Forelimb muscle (tissue), 1 donor: ENCODE data around the gene ADGRG6. TPM values are rescaled to one million over a fixed set of nuclear protein-coding genes. Genes with fewer than 3 reads are reported as not detected.
"Not testable (repeated sequence)": the region's sequence is repeated elsewhere in the genome, so short reads cannot be mapped to it uniquely, and the experiment has no call there.

Experiments used
- DNase-seq: peaks from one replicate; pipeline ENCODE4 v3.0.0-alpha.2; 2013; ENCODE audit warnings: low read depth
- polyA plus RNA-seq: library from polyadenylated mRNA; unstranded; fragments of 120-200 nt; gene quantifications from one replicate; pipeline ENCODE4 v1.2.1, GENCODE V29; 2013; ENCODE audit not compliant: insufficient read length

Gene ADGRG6
- polyA plus RNA-seq, 1 donor = 11.2 TPM

DNA sequence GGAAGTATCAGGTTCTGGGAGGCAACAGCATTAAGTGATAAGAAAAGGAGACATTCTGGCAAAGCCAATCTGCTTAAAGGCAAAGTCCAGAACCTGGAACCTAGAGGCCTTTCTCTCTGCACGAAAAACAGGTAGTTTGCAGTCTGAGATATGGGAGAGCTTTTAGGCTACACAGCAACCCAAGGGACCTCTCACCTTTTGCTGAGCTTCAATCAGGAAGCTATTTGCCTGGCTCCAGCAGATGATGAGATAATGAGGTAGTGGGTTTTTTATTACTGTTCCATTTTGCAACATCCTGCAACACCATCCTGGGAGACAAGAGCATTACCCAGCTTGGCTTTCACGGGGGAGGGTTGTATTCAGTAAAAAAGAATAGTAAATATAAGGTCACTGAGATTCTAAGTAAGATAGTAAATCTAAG is 143.1 kb downstream of the ADGRG6 start:
- DNase-seq = no peak

- no peak for DNase-seq
These were observed 144.4 kb downstream of the ADGRG6 start for GRCh38 chr6:142446168-142446567.

DNA sequence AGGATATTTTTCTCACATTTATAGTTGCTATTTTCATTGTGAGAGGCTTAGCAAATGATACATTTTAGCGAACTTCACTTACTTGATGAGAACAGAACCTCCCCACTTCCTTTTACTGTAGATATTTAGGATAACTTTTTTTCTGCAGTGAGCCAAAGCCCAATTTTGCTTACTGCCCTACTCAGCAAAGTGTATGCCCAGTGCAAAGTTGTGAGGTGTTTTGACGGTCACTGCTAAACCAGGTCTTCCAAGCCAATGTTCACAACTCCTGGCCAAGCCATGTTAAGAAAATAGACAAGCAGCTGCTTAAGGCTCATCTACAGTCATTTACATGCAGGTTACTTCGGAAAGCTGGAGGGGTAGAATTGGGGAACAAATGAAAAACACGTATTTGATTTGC is 144.8 kb downstream of the ADGRG6 start:
- DNase-seq = no peak

DNA sequence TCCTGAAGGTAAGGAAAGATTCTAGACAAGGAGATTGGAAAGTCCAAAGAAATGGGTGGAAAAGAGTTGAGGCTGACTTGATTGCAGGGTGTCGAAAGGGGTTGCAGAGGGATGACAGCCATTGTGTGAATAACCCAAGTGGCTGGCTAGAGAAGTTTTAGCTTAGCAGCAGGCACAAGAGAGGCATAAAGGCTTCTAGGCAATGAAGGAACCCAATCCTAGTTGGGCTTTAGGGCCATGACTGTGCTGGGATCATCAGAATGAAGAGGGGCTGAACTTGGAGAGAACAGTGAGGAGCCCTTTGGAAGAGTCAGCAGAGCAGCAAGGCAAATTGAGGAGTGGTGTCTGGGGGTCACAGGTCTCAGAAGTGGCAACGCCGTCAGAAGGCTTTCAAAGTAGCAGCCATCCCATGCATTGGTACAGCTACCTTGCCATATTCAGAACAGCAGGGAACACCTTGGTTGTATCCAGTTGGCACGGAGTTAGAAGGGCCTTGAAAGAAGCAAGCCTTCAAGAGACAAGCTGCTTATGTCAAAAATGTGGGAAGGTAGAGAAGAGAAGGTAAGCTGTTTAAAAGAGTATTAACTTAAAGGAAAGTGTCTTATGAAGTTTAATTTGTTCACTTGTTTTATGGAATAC is 146.4 kb downstream of the ADGRG6 start:
- no peak for DNase-seq

GRCh38 chr6:142450856-142451255 is 149.0 kb downstream of the ADGRG6 start:
- DNase-seq = not testable (repeated sequence)

GRCh38 chr6:142452993-142453392 is 151.2 kb downstream of the ADGRG6 start:
- no peak for DNase-seq

DNA sequence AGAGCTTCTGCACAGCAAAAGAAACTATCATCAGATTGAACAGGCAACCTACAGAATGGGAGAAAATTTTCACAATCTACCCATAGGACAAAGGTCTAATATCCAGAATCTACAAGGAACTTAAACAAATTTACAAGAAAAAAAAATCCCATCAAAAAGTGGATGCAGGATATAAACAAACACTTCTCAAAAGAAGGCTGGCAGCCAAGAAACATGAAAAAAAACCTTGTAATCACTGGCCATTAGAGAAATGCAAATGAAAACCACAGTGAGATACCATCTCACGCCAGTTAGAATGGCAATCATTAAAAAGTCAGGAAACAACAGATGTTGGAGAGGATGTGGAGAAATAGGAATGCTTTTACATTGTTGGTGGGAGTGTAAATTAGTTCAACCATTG is 152.4 kb downstream of the ADGRG6 start:
- not testable (repeated sequence) for DNase-seq

- not testable (repeated sequence) for DNase-seq
These were observed 153.0 kb downstream of the ADGRG6 start for GRCh38 chr6:142454848-142455247.

- no peak for DNase-seq
These were observed 154.3 kb downstream of the ADGRG6 start for GRCh38 chr6:142455957-142456589.

DNA sequence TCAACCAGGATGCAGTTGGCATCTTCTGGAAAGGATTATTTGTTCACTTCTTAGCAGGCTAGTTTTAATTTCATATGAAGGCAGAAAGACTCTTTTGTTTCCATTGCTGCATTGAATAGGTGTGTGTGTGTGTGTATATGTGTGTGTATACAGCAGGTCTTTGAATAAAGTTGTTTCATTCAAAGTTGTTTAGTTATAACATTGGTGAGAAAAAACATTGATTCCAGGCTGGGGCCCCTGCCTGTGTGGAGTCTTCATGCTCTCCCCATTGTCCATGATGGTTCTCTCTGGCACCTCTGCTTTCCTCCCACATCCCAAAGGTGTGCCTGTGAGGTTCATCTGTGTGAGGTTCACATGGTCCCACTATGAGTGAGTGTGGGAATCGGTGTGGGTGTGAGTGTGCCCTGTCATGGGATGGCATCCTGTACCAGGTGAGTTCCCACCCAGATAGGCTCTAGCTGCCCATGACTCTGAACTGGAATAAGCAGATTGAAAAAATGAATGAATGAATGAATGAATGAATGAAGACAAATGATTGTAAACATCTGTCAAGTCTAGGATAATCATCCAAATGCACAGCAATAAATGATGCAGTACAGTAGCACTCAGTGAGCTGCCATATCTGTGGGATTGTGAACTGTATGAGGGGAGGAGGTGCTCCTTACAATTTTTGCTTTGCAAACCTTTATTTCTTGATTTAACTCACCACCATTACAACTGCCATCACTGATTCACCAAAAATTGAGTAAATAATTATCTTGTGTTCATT is 156.0 kb downstream of the ADGRG6 start:
- no peak for DNase-seq

DNA sequence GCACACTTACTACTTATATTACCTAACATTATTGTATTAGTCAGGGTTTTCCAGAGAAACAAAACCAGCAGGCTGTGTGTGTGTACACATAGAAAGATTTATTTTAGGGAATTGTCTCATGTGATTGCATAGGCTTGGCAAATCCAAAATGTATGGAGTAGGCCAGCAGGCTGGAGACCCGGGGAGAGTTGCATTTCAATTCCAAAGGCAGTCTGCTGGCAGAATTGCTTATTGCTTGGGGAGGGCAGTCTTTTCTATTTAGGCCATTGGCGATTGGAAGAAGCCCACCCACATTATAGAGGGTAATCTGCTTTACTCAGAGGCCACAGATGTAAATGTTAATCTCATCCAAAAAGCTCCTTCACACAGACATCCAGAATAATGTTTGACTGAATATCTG is 157.0 kb downstream of the ADGRG6 start:
- no peak for DNase-seq

DNA sequence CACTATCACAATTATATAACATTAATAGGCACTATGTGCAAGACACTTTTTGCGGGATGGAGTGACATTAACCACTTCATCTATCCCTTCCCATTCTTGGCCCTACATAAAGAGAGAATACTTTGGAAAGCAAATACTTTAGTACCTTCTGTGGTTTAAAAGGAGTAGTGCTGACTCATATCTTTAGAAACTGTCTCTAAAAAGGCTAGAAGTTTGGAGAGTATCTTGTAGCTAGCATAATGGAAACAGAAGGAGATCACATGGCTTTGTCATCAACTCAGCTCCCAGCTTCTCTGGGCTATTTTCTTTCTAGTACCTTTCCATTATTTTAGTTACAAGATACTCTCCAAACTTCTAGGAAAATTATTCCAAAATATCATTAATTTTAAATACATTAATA is 157.5 kb downstream of the ADGRG6 start:
- no peak for DNase-seq

- no peak for DNase-seq
These were observed 160.5 kb downstream of the ADGRG6 start for GRCh38 chr6:142462260-142462659.

DNA sequence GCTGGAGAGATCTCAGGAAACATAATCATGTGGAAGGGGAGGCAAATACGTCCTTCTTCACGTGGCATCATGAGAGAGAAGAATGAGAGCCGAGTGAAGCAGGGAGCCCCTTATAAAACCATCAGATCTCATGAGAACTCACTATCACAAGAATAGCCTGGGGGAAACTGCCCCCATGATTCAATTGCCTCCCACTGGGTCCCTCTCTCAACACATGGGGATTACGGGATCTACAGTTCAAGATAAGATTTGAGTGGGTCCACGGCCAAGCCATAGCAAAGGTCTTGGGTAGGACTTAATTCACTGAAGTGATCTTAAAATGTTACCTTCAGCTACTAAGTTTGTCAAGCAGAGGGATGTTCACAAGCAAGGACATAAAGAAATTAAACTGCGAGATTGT is 162.2 kb downstream of the ADGRG6 start:
- DNase-seq = no peak

DNA sequence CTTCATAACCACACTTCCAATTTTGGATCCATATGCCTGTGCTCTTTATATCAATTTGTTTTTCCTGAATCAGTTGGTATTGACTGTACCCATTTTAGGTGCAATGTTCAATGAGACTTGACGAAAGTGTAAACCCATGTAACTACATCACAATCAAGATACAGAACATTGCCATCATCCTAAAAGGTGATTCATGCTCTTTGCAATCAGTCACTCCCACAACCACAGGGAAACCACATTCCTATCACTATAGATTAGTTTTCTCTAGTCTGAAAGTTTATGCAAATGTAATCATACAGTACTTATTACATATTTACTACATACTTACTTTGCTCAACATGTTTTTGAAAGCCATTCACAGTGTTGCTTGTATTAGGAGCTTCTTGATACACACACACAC is 167.4 kb downstream of the ADGRG6 start:
- DNase-seq = no peak

- DNase-seq = no peak
These were observed 168.6 kb downstream of the ADGRG6 start for GRCh38 chr6:142470421-142470820.

DNA sequence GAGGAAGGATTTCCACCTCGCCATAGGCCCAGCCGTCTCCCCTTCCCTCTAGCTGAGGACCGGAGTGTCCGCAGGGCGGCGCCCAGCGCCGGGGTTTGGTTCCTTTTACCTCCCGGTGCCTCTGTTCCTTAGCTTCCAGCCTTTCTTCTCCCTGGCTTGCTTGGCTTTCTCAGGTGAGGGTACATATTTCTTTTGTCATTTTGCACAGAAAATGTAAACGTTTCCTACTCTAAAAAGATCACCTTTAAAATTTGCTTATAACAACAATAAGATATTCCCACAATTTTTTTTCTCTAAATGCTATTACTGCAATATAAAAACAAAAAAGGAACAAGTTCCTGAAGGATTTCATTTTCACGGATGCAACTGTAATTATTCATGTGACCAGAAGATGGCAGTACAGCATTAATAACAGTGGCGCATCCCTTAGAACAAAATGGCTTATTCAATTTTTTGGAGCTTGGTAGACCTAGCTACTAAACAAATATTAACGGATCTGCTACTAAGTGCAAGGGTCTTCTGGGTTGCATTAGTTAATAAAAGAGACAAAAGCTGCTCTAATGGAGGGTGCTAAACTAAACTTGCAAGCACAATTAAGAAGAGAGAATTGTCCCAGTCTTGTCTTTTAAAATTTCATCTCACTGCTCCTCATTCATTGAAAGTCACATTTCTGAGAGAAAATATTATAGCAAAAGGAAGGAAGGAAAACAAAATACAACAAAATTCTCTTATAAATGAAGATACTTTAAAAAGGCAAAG is 172.9 kb downstream of the ADGRG6 start:
- no peak for DNase-seq

GRCh38 chr6:142476452-142476851 is 174.6 kb downstream of the ADGRG6 start:
- peak; percentile 25 for DNase-seq

DNA sequence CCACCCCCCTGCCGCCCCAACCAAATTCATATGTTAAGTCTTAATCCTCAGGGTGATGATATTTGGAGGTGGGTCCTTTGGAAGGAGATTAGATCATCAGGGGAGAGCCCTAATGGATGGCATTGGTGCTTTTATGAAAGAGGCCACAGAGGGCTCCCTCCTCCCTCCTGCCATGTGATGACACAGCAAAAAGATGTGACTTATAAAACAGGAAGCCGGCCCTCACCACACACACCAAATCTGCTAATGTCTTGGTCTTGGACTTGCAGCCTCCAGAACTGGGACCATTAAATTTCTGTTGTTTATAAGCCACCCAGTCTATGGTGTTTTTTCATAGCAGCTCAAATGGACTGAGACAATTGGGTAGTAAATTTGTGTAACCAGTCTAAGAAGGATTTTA is 176.3 kb downstream of the ADGRG6 start:
- DNase-seq = no peak

GRCh38 chr6:142481466-142481865 is 179.7 kb downstream of the ADGRG6 start:
- no peak for DNase-seq

GRCh38 chr6:142482249-142482648 is 180.4 kb downstream of the ADGRG6 start:
- no peak for DNase-seq

- DNase-seq = no peak
These were observed 181.2 kb downstream of the ADGRG6 start for GRCh38 chr6:142482974-142483373.
